H1 (cell line): ENCODE measurements around the gene CADPS. TPM values are rescaled to one million over a fixed set of nuclear protein-coding genes. Genes with fewer than 3 reads are reported as not detected.

Experiments
- CTCF ChIA-PET: fragments of 300-600 bp; sonication (Branson Sonifier 250); formaldehyde crosslinking; loops from one replicate; lab custom pipeline; 2021; ENCODE audit not compliant: partially characterized antibody; lab: Charles Lee
- POLR2A ChIA-PET: fragments of 300-600 bp; sonication (Branson Sonifier 250); formaldehyde crosslinking; loops from one replicate; lab custom pipeline; 2021; ENCODE audit warnings: inconsistent platforms; ENCODE audit not compliant: partially characterized antibody; lab: Charles Lee
- DNase-seq, 2 experiments: peaks; one replicate each; pipeline versions ENCODE4 v3.0.0 to v3.0.0-alpha.2; 2010 to 2022; ENCODE audit warnings: low spot score in 2 of 2, low read depth in 1 of 2, mixed read lengths in 1 of 2
- FAIRE-seq: peaks from 2 replicates; lab custom pipeline; 2011; peaks lifted over from hg19 to GRCh38; lab: Jason Lieb, UNC
- H2AFZ ChIP-seq: 2 replicates; pipeline ENCODE4 v1.8.1; 2012; ENCODE audit warnings: low read length, inconsistent platforms
- H2AK5ac ChIP-seq: 2 replicates; pipeline ENCODE4 v1.6.1; 2013; ENCODE audit warnings: low read depth, low read length
- H2BK120ac ChIP-seq: replicated peaks from 2 replicates; pipeline ENCODE3; 2013; ENCODE audit warnings: low read depth, low read length, inconsistent platforms
- H2BK12ac ChIP-seq: 2 replicates; pipeline ENCODE4 v1.6.1; 2013; ENCODE audit warnings: low read depth, low read length
- H2BK15ac ChIP-seq: 2 replicates; pipeline ENCODE4 v1.6.1; 2013; ENCODE audit warnings: low read length
- H2BK20ac ChIP-seq: 2 replicates; pipeline ENCODE4 v1.6.1; 2013; ENCODE audit warnings: low read length
- H2BK5ac ChIP-seq: 2 replicates; pipeline ENCODE4 v1.6.1; 2013; ENCODE audit warnings: low read depth, low read length
- H3K14ac ChIP-seq: 2 replicates; pipeline ENCODE4 v1.6.1; 2013; ENCODE audit warnings: inconsistent platforms; ENCODE audit not compliant: insufficient read length
- H3K18ac ChIP-seq: 2 replicates; pipeline ENCODE4 v1.6.1; 2013; ENCODE audit warnings: low read length; ENCODE audit errors: extremely low read depth
- H3K23ac ChIP-seq: 2 replicates; pipeline ENCODE4 v1.6.1; 2013; ENCODE audit warnings: inconsistent platforms; ENCODE audit not compliant: insufficient read length
- H3K23me2 ChIP-seq: 2 replicates; pipeline ENCODE4 v1.6.1; 2013; ENCODE audit warnings: low read depth, low read length
- H3K27ac ChIP-seq: 2 replicates; pipeline ENCODE4 v1.6.1; 2011; ENCODE audit warnings: low read depth, low read length, inconsistent platforms
- H3K27me3 ChIP-seq, 4 experiments: replicated peaks in 1 of 4; 1 replicate in 1 of 4; 2 replicates in 3 of 4; pipeline versions ENCODE4 v1.6.1 to v1.8.1; 2011 to 2013; ENCODE audit warnings: low read length in 3 of 4, mild to moderate bottlenecking in 3 of 4, inconsistent platforms in 2 of 4, mixed read lengths in 2 of 4, moderate library complexity in 1 of 4; ENCODE audit not compliant: control insufficient read depth in 3 of 4, insufficient read depth in 3 of 4; ENCODE audit errors: extremely low read depth in 1 of 4
- H3K36me3 ChIP-seq, 4 experiments: 2 replicates each; pipeline versions ENCODE4 v1.6.1 to v1.8.1; 2011 to 2013; ENCODE audit warnings: mild to moderate bottlenecking in 4 of 4, low read length in 3 of 4, moderate library complexity in 2 of 4, control low read depth in 1 of 4, inconsistent platforms in 1 of 4; ENCODE audit not compliant: insufficient read depth in 4 of 4, control insufficient read depth in 2 of 4
- H3K4ac ChIP-seq: replicated peaks from 2 replicates; pipeline ENCODE3; 2013; ENCODE audit warnings: low read length, low read depth, mixed read lengths, inconsistent platforms; ENCODE audit not compliant: insufficient read length
- H3K4me1 ChIP-seq, 4 experiments: replicated peaks in 1 of 4; 1 replicate in 1 of 4; 2 replicates in 3 of 4; pipeline versions ENCODE4 v1.6.1 to v1.8.1; 2011 to 2013; ENCODE audit warnings: low read length in 3 of 4, inconsistent platforms in 2 of 4, mixed read lengths in 1 of 4; ENCODE audit not compliant: insufficient read depth in 4 of 4, control insufficient read depth in 3 of 4
- H3K4me2 ChIP-seq, 2 experiments: 2 replicates each; pipeline versions ENCODE4 v1.6.1 to v1.8.1; 2011 to 2013; ENCODE audit warnings: low read depth in 2 of 2, low read length in 2 of 2, control low read depth in 1 of 2, inconsistent platforms in 1 of 2, mild to moderate bottlenecking in 1 of 2; ENCODE audit not compliant: insufficient read depth in 1 of 2
- H3K4me3 ChIP-seq, 4 experiments: fragments of 200-600, 300-600 bp in 1 of 4; sonication (generic), shearing (Covaris generic), sonication (Bioruptor Twin) in 1 of 4; 2 replicates each; pipeline versions ENCODE4 v1.5.1 to v1.8.1; 2011 to 2016; ENCODE audit warnings: low read length in 4 of 4, low read depth in 3 of 4, control low read depth in 2 of 4, inconsistent platforms in 2 of 4, mild to moderate bottlenecking in 2 of 4, mixed read lengths in 1 of 4, moderate library complexity in 1 of 4; ENCODE audit not compliant: insufficient read depth in 2 of 4; ENCODE audit errors: extremely low read depth in 1 of 4
- H3K56ac ChIP-seq: replicated peaks from 2 replicates; pipeline ENCODE3; 2013; ENCODE audit warnings: low read depth, mild to moderate bottlenecking, mixed read lengths, low read length, inconsistent platforms; ENCODE audit not compliant: insufficient read length
- H3K79me1 ChIP-seq: 2 replicates; pipeline ENCODE4 v1.6.1; 2013; ENCODE audit warnings: low read depth, low read length, control low read depth
- H3K79me2 ChIP-seq, 2 experiments: 2 replicates each; pipeline versions ENCODE4 v1.6.1 to v1.8.1; 2012 to 2013; ENCODE audit warnings: low read length in 2 of 2, mild to moderate bottlenecking in 2 of 2, inconsistent platforms in 1 of 2; ENCODE audit not compliant: insufficient read depth in 2 of 2, control insufficient read depth in 1 of 2
- H3K9ac ChIP-seq, 4 experiments: replicated peaks in 1 of 4; 1 replicate in 1 of 4; 2 replicates in 3 of 4; pipeline versions ENCODE4 v1.6.1 to v1.8.1; 2011 to 2013; ENCODE audit warnings: low read depth in 3 of 4, low read length in 3 of 4, control low read depth in 2 of 4, mild to moderate bottlenecking in 2 of 4, moderate library complexity in 2 of 4, inconsistent platforms in 1 of 4; ENCODE audit errors: extremely low read depth in 1 of 4
- H3K9me3 ChIP-seq, 2 experiments: 2 replicates each; pipeline versions ENCODE4 v1.6.1 to v1.8.1; 2012 to 2013; ENCODE audit warnings: mild to moderate bottlenecking in 2 of 2, moderate library complexity in 2 of 2, control low read depth in 1 of 2, inconsistent platforms in 1 of 2, low read depth in 1 of 2, low read length in 1 of 2, mixed read lengths in 1 of 2; ENCODE audit not compliant: insufficient read depth in 2 of 2
- H4K20me1 ChIP-seq, 2 experiments: replicated peaks in 1 of 2; 2 replicates each; pipeline versions ENCODE3 to v1.8.1; 2011 to 2013; ENCODE audit warnings: inconsistent platforms in 2 of 2, low read length in 2 of 2, mild to moderate bottlenecking in 1 of 2; ENCODE audit not compliant: insufficient read depth in 2 of 2, control insufficient read depth in 1 of 2
- H4K5ac ChIP-seq: 2 replicates; pipeline ENCODE4 v1.6.1; 2013; ENCODE audit warnings: low read length, low read depth, mixed read lengths, inconsistent platforms; ENCODE audit not compliant: insufficient read length
- H4K8ac ChIP-seq: 2 replicates; pipeline ENCODE4 v1.8.0; 2013; ENCODE audit warnings: mild to moderate bottlenecking, moderate library complexity, low read length, inconsistent platforms; ENCODE audit not compliant: insufficient read depth; ENCODE audit errors: extremely low read depth
- H4K91ac ChIP-seq: replicated peaks from 2 replicates; pipeline ENCODE3; 2013; ENCODE audit warnings: low read length, mixed read lengths, inconsistent platforms; ENCODE audit not compliant: insufficient read length
- ASH2L ChIP-seq: fragments of 200-600, 300-600 bp; sonication (generic); IDR thresholded peaks from one replicate; pipeline ENCODE4 v1.7.1; 2017; ENCODE audit warnings: low read length
- BACH1 ChIP-seq: IDR thresholded peaks from 2 replicates; pipeline ENCODE4 v1.6.1; 2012; ENCODE audit warnings: low read length, improper control_type of control experiment
- BRCA1 ChIP-seq: IDR thresholded peaks from 2 replicates; pipeline ENCODE4 v1.6.1; 2012; ENCODE audit warnings: low read depth, low read length, improper control_type of control experiment
- CHD2 ChIP-seq: IDR thresholded peaks from 2 replicates; pipeline ENCODE4 v1.6.1; 2012; ENCODE audit warnings: low read length, improper control_type of control experiment
- JUN ChIP-seq: IDR thresholded peaks from 2 replicates; pipeline ENCODE4 v1.6.1; 2011; ENCODE audit warnings: low read depth, mild to moderate bottlenecking, improper control_type of control experiment, low read length
- POU5F1 ChIP-seq: IDR thresholded peaks from 2 replicates; pipeline ENCODE4 v1.6.1; 2011; ENCODE audit warnings: low read depth, mild to moderate bottlenecking, low read length, moderate library complexity
- RAD21 ChIP-seq, 2 experiments: IDR thresholded peaks in 1 of 2; conservative IDR thresholded peaks in 1 of 2; 2 replicates each; pipeline ENCODE4 v1.6.1; 2011; ENCODE audit warnings: low read depth in 2 of 2, low read length in 2 of 2, improper control_type of control experiment in 1 of 2, inconsistent platforms in 1 of 2, mild to moderate bottlenecking in 1 of 2, moderate library complexity in 1 of 2
- RNF2 ChIP-seq: fragments of 200-900, 300-1000 bp; sonication (generic); IDR thresholded peaks from 2 replicates; pipeline ENCODE4 v1.7.1; 2016; ENCODE audit warnings: borderline replicate concordance, low read depth, mild to moderate bottlenecking, antibody characterized with exemption, low read length; ENCODE audit not compliant: poor library complexity, severe bottlenecking; ENCODE audit errors: missing control alignments
- TAF7 ChIP-seq: optimal IDR thresholded peaks from 2 replicates; pipeline ENCODE3; 2011; ENCODE audit warnings: low read depth, mild to moderate bottlenecking, inconsistent platforms, low read length, moderate library complexity, borderline replicate concordance
- TCF12 ChIP-seq: IDR thresholded peaks from 2 replicates; pipeline ENCODE4 v1.6.1; 2011; ENCODE audit warnings: low read depth, mild to moderate bottlenecking, low read length
- YY1 ChIP-seq: IDR thresholded peaks from 2 replicates; pipeline ENCODE4 v1.6.1; 2011; ENCODE audit warnings: low read depth, mild to moderate bottlenecking, low read length
- WGBS, 2 experiments: shearing (Covaris generic) in 1 of 2; methylation state at CpG; one replicate each; pipeline versions ENCODE4 v1.1.6 to v1.1.7; 2013 to 2015; ENCODE audit warnings: low lambda C conversion rate in 2 of 2, mixed read lengths in 2 of 2, inconsistent platforms in 1 of 2, low coverage in 1 of 2, missing lambda C conversion rate in 1 of 2; ENCODE audit not compliant: insufficient replicate concordance in 2 of 2, insufficient coverage in 1 of 2, insufficient read length in 1 of 2; ENCODE audit errors: extremely low coverage in 1 of 2, missing lambda C conversion rate in 1 of 2; 5-methylcytosine and 5-hydroxymethylcytosine counted together
- polyA plus RNA-seq, 7 experiments: library from polyadenylated mRNA; depleted of rRNA in 3 of 7; stranded (reverse) in 5 of 7; unstranded in 2 of 7; fragments of >200 nt in 5 of 7; fragments of 200-250 nt in 2 of 7; gene quantifications; 1 replicate in 5 of 7; 2 replicates in 1 of 7; 4 replicates in 1 of 7; pipeline versions ENCODE4 v1.2.1 to v1.2.3, GENCODE V29; 2011 to 2013; ENCODE audit warnings: missing spikeins in 2 of 7, mixed read lengths in 2 of 7
- total RNA-seq: library from RNA; stranded (reverse); fragmentation: NEBNext Ultra II Directional; extraction: Animal tissue kit (Norgen Biotek cat#: 25700); gene quantifications from 2 replicates; pipeline ENCODE4 v1.2.1, GENCODE V29; 2021
- TF ChIP-seq, protein P1 (sequence below), 3 experiments: IDR thresholded peaks; 1 replicate in 2 of 3; 2 replicates in 1 of 3; pipeline versions ENCODE4 v1.5.1 to v1.6.1; 2011; ENCODE audit warnings: low read length in 3 of 3, mild to moderate bottlenecking in 3 of 3, inconsistent platforms in 2 of 3, low read depth in 1 of 3, moderate library complexity in 1 of 3; ENCODE audit not compliant: insufficient read depth in 1 of 3; ENCODE audit errors: control extremely low read depth in 1 of 3

Gene CADPS
- total and polyA plus RNA-seq, 2 of the 8 experiments (the other 6 are each of a cell fraction or from before 2014, with no cell fraction given): 7.1 to 10.2 TPM

DNA sequence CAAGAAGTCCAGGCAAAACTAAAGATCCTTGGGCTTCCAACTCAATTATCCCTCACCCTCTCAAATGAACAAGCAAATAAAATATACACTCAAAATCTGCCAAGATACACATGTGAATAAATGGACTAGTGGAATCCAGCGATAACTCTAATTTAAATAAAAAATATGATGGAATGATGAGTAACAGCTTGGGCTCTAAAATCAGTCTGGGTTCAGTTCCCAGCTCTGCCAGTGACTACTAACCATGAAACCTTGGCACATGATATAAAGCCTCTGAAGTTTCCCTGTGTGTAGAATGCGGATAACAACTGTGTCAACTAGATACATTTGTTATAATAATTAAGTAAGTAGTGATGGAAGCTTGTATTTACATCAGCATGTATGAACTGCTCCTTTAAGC lies 81.3 kb downstream of the CADPS start:
- Histone ChIP-seq H3K4me3 (no peak overlapping the region), H3K9me3 (no peaks in the 10 kb centered on the region), H2BK20ac (no peak overlapping the region), H3K27ac (no peak overlapping the region), H3K9ac (no peak overlapping the region), H2BK120ac (no peak overlapping the region), H3K79me2 (no peaks in the 10 kb centered on the region), H3K56ac (no peak overlapping the region), H2BK12ac (no peak overlapping the region), H3K4ac (no peak overlapping the region), H2BK5ac (no peak overlapping the region), H4K5ac (no peak overlapping the region), H3K23ac (no peak overlapping the region), H3K14ac (no peak overlapping the region), H4K8ac (no peak overlapping the region), H4K20me1 (no peaks in the 10 kb centered on the region), H3K79me1 (no peaks in the 10 kb centered on the region), H3K18ac (no peak overlapping the region), H3K23me2 (no peaks in the 10 kb centered on the region), H3K4me2 (no peak overlapping the region), H2AFZ (no peak overlapping the region), H3K4me1 (peaks cover 0 to 4% (median 1%) of the 10 kb centered on the region in 4 experiments; a peak in 4 of 7 replicates), H3K36me3 (no peaks in the 10 kb centered on the region), H3K27me3 (no peaks in the 10 kb centered on the region), H2AK5ac (no peak overlapping the region), H2BK15ac (no peak overlapping the region), H4K91ac (no peak overlapping the region)
- ChIA-PET POLR2A (interaction anchor here (1.2 kb wide), 1 partner anchor 12 kb away, joined by 3 read pairs; no protein-coding TSS in a partner anchor), CTCF (interaction anchor here (0.7 to 16.8 kb wide), 5 partner anchors 12 to 172 kb away, joined by 3 to 216 read pairs (median 6); no protein-coding TSS in a partner anchor)
- FAIRE-seq (no peak), DNase-seq (no peak)
- 91% methylated on average over 2 of the region's 2 CpGs; no CpG with 5 or more reads in 1 of the 2 experiments for WGBS, 2 experiments
- TF ChIP-seq RAD21 (IDR thresholded peaks at IDR 0.05 in 1 of 2, conservative IDR thresholded peaks at IDR 0.05 in 1 of 2; ENCODE audit: low read depth in 2 of 2, low read length in 2 of 2): no peak
- no peak for TF ChIP-seq BRCA1
- TF ChIP-seq RNF2: no peak
- no peak for TF ChIP-seq TCF12
- TF ChIP-seq ASH2L: no peak
- no peak for TF ChIP-seq JUN
- TF ChIP-seq TAF7: no peak
- TF ChIP-seq CHD2: no peak
- TF ChIP-seq POU5F1: no peak
- TF ChIP-seq BACH1: no peak
- TF ChIP-seq, protein P1, sequence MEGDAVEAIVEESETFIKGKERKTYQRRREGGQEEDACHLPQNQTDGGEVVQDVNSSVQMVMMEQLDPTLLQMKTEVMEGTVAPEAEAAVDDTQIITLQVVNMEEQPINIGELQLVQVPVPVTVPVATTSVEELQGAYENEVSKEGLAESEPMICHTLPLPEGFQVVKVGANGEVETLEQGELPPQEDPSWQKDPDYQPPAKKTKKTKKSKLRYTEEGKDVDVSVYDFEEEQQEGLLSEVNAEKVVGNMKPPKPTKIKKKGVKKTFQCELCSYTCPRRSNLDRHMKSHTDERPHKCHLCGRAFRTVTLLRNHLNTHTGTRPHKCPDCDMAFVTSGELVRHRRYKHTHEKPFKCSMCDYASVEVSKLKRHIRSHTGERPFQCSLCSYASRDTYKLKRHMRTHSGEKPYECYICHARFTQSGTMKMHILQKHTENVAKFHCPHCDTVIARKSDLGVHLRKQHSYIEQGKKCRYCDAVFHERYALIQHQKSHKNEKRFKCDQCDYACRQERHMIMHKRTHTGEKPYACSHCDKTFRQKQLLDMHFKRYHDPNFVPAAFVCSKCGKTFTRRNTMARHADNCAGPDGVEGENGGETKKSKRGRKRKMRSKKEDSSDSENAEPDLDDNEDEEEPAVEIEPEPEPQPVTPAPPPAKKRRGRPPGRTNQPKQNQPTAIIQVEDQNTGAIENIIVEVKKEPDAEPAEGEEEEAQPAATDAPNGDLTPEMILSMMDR (IDR thresholded peaks at IDR 0.05; ENCODE audit: control extremely low read depth in 1 of 3, insufficient read depth in 1 of 3, low read depth in 1 of 3, low read length in 3 of 3): no peak
- no peak for TF ChIP-seq YY1
